GM12878 (cell line): ENCODE measurements around the gene TMEM19.

Experiments
- CBX5 ChIP-seq: sonication (generic); IDR thresholded peaks from 2 replicates; pipeline ENCODE4 v1.6.1; 2016; ENCODE audit warnings: low read depth, moderate library complexity, mild to moderate bottlenecking, inconsistent platforms
- EP300 ChIP-seq, 2 experiments: fragments of 150-350 bp in 1 of 2; IDR thresholded peaks; 2 replicates each; pipeline ENCODE4 v1.6.1; 2011 to 2012; ENCODE audit warnings: low read depth in 2 of 2, low read length in 2 of 2, borderline replicate concordance in 1 of 2, improper control_type of control experiment in 1 of 2, inconsistent platforms in 1 of 2; ENCODE audit not compliant: control insufficient read depth in 1 of 2
- KAT2A ChIP-seq: conservative IDR thresholded peaks from 2 replicates; pipeline ENCODE4 v1.6.1; 2011; ENCODE audit warnings: low read depth, low read length; ENCODE audit not compliant: control insufficient read depth
- MYC ChIP-seq: IDR thresholded peaks from 2 replicates; pipeline ENCODE4 v1.6.1; 2011; ENCODE audit warnings: mild to moderate bottlenecking, low read length, moderate library complexity, inconsistent platforms; ENCODE audit not compliant: insufficient read depth, insufficient replicate concordance, insufficient read length, severe bottlenecking
- TAF1 ChIP-seq: IDR thresholded peaks from 2 replicates; pipeline ENCODE4 v1.6.1; 2011; ENCODE audit warnings: mild to moderate bottlenecking, low read depth, low read length, borderline replicate concordance
- YY1 ChIP-seq: IDR thresholded peaks from 2 replicates; pipeline ENCODE4 v1.6.1; 2011; ENCODE audit warnings: low read depth, mild to moderate bottlenecking, low read length
- TF ChIP-seq, protein P1 (sequence below): fragments of 450-650 bp; IDR thresholded peaks from 2 replicates; pipeline ENCODE4 v1.6.1; 2017; ENCODE audit warnings: mild to moderate bottlenecking
- TF ChIP-seq, protein P2 (sequence below): IDR thresholded peaks from 2 replicates; pipeline ENCODE4 v1.6.1; 2011; ENCODE audit warnings: mild to moderate bottlenecking, low read depth, low read length, moderate library complexity; ENCODE audit not compliant: insufficient replicate concordance

DNA sequence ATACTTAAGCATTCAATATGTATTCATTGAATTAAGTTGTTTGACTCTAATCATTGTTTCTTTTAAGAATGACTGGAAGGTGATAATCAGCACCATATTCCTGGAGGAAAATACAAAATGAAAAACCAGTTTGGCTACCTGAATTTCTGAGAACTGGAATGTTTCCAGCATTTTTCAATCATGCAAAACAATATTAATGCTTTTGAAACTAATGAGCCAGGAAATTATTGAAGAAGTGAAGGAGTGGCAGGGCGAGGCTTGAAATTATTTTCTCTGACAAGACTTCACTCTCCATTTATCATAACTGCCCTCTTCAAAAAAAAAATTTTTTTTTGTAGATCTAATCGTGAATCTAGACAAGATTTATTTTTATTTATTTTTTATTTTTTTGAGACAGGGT, 19.0 kb downstream of the TMEM19 start:
- TF ChIP-seq, protein P1, sequence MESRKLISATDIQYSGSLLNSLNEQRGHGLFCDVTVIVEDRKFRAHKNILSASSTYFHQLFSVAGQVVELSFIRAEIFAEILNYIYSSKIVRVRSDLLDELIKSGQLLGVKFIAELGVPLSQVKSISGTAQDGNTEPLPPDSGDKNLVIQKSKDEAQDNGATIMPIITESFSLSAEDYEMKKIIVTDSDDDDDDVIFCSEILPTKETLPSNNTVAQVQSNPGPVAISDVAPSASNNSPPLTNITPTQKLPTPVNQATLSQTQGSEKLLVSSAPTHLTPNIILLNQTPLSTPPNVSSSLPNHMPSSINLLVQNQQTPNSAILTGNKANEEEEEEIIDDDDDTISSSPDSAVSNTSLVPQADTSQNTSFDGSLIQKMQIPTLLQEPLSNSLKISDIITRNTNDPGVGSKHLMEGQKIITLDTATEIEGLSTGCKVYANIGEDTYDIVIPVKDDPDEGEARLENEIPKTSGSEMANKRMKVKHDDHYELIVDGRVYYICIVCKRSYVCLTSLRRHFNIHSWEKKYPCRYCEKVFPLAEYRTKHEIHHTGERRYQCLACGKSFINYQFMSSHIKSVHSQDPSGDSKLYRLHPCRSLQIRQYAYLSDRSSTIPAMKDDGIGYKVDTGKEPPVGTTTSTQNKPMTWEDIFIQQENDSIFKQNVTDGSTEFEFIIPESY: no peak
- no peak for TF ChIP-seq CBX5
- TF ChIP-seq YY1: no peak
- TF ChIP-seq, protein P2, sequence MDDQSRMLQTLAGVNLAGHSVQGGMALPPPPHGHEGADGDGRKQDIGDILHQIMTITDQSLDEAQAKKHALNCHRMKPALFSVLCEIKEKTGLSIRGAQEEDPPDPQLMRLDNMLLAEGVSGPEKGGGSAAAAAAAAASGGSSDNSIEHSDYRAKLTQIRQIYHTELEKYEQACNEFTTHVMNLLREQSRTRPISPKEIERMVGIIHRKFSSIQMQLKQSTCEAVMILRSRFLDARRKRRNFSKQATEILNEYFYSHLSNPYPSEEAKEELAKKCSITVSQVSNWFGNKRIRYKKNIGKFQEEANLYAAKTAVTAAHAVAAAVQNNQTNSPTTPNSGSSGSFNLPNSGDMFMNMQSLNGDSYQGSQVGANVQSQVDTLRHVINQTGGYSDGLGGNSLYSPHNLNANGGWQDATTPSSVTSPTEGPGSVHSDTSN: no peak
- TF ChIP-seq EP300 (IDR thresholded peaks at IDR 0.05; ENCODE audit: borderline replicate concordance in 1 of 2, control insufficient read depth in 1 of 2, low read depth in 2 of 2, low read length in 2 of 2): no peak
- no peak for TF ChIP-seq TAF1
- TF ChIP-seq KAT2A: no peak
- TF ChIP-seq MYC: no peak
